A549 (cell line): Measurements from ENCODE around the gene CHSY3. TPM values are rescaled to one million over a fixed set of nuclear protein-coding genes. Genes with fewer than 3 reads are reported as not detected.

Experiments used
- ATAC-seq, 2 experiments: fragments of 200-7000 bp in 1 of 2; fragments of >200 bp in 1 of 2; cut with Nextera tagmentation in 1 of 2; cut with Tn5 transposase in 1 of 2; 3 replicates each; pipeline versions ENCODE4 v1.8.0 to v1.9.1; 2018 to 2020; ENCODE audit warnings: mild to moderate bottlenecking in 1 of 2, moderate library complexity in 1 of 2
- CTCF ChIA-PET: fragments of 300-600 bp; sonication (Branson Sonifier 250); formaldehyde crosslinking; extraction: SDS; loops from one replicate; lab custom pipeline; 2021; ENCODE audit warnings: antibody characterized with exemption, inconsistent platforms; lab: Yijun Ruan, JAX
- POLR2A ChIA-PET: fragments of 350-600 bp; formaldehyde crosslinking; extraction: SDS; loops from one replicate; lab custom pipeline; 2021; ENCODE audit warnings: antibody characterized with exemption, inconsistent platforms; lab: Yijun Ruan, JAX
- DNase-seq, 2 experiments: peaks; one replicate each; pipeline versions ENCODE4 v3.0.0 to v3.0.0-alpha.2; 2011 to 2016; ENCODE audit warnings: low read depth in 1 of 2, low spot score in 1 of 2
- FAIRE-seq: peaks from 2 replicates; lab custom pipeline; 2011; peaks lifted over from hg19 to GRCh38; lab: Jason Lieb, UNC
- H3K27ac ChIP-seq, 2 experiments: fragments of >200 bp; sonication (Bioruptor Twin); formaldehyde crosslinking; 3 replicates each; pipeline ENCODE4 v1.5.1; 2016 to 2017
- H3K4me1 ChIP-seq: fragments of >200 bp; sonication (Bioruptor Twin); formaldehyde crosslinking; 3 replicates; pipeline ENCODE4 v1.6.1; 2016
- H3K4me2 ChIP-seq: fragments of >200 bp; sonication (Bioruptor Twin); formaldehyde crosslinking; 3 replicates; pipeline ENCODE4 v1.6.1; 2016
- H3K4me3 ChIP-seq: fragments of >200 bp; sonication (Bioruptor Twin); formaldehyde crosslinking; 3 replicates; pipeline ENCODE4 v1.5.1; 2016
- H3K9me3 ChIP-seq: fragments of >200 bp; sonication (Bioruptor Twin); formaldehyde crosslinking; 3 replicates; pipeline ENCODE4 v1.6.1; 2016
- CBX2 ChIP-seq: fragments of 200-600 bp; sonication (generic); IDR thresholded peaks from 2 replicates; pipeline ENCODE4 v1.6.1; 2016; ENCODE audit warnings: low read depth, mild to moderate bottlenecking, borderline replicate concordance
- CEBPB ChIP-seq, 2 experiments: fragments of >200 bp in 1 of 2; sonication (Bioruptor Twin) in 1 of 2; formaldehyde crosslinking in 1 of 2; IDR thresholded peaks; 2 replicates each; pipeline ENCODE4 v1.6.1; 2012 to 2016
- CHD4 ChIP-seq: fragments of 200-600 bp; sonication (generic); IDR thresholded peaks from 2 replicates; pipeline ENCODE4 v1.6.1; 2016; ENCODE audit warnings: antibody characterized with exemption, mild to moderate bottlenecking, borderline replicate concordance
- EHF ChIP-seq: fragments of 250-450 bp; sonication (Bioruptor Pico); IDR thresholded peaks from 2 replicates; pipeline ENCODE4 v1.5.0; 2020; ENCODE audit warnings: mild to moderate bottlenecking
- EHMT2 ChIP-seq: fragments of 200-600 bp; sonication (generic); IDR thresholded peaks from 2 replicates; pipeline ENCODE4 v1.6.1; 2016; ENCODE audit warnings: antibody characterized with exemption, low read depth, mild to moderate bottlenecking, moderate library complexity
- ESRRA ChIP-seq: fragments of 150-350 bp; IDR thresholded peaks from 2 replicates; pipeline ENCODE4 v1.6.1; 2014; ENCODE audit warnings: mild to moderate bottlenecking, low read length, borderline replicate concordance
- GATA3 ChIP-seq: IDR thresholded peaks from 2 replicates; pipeline ENCODE4 v1.6.1; 2012; ENCODE audit warnings: borderline replicate concordance
- HOXB13 ChIP-seq: fragments of 250-450 bp; sonication (Bioruptor Pico); IDR thresholded peaks from 2 replicates; pipeline ENCODE4 v1.5.0; 2020; ENCODE audit warnings: low read depth, mild to moderate bottlenecking, moderate library complexity
- JUN ChIP-seq, 2 experiments: fragments of >200 bp; sonication (Bioruptor Twin); formaldehyde crosslinking; IDR thresholded peaks; 2 replicates in 1 of 2; 3 replicates in 1 of 2; pipeline ENCODE4 v1.6.1; 2016 to 2017
- KDM1A ChIP-seq: fragments of 200-600 bp; sonication (generic); IDR thresholded peaks from 2 replicates; pipeline ENCODE4 v1.6.1; 2016; ENCODE audit warnings: low read depth, mild to moderate bottlenecking
- KDM5A ChIP-seq: fragments of 200-600 bp; sonication (generic); IDR thresholded peaks from 2 replicates; pipeline ENCODE4 v1.6.1; 2016; ENCODE audit warnings: antibody characterized with exemption, mild to moderate bottlenecking
- NFE2L2 ChIP-seq: fragments of 150-350 bp; conservative IDR thresholded peaks from 2 replicates; pipeline ENCODE4 v1.6.1; 2014; ENCODE audit warnings: low read length
- POLR2A ChIP-seq: IDR thresholded peaks from 2 replicates; pipeline ENCODE4 v1.6.1; 2012; ENCODE audit warnings: mild to moderate bottlenecking, low read length
- POLR2AphosphoS2 ChIP-seq: conservative IDR thresholded peaks from 2 replicates; pipeline ENCODE4 v1.6.1; 2012; ENCODE audit warnings: low read length, improper control_type of control experiment, inconsistent platforms
- RFX5 ChIP-seq: fragments of 450-650 bp; IDR thresholded peaks from 2 replicates; pipeline ENCODE4 v1.7.1; 2014; ENCODE audit warnings: antibody characterized with exemption, mild to moderate bottlenecking, moderate library complexity
- RNF2 ChIP-seq: fragments of 200-600 bp; sonication (generic); IDR thresholded peaks from 2 replicates; pipeline ENCODE4 v1.6.1; 2016; ENCODE audit warnings: low read depth, mild to moderate bottlenecking, antibody characterized with exemption, moderate library complexity, borderline replicate concordance
- TP53 ChIP-seq: fragments of 250-450 bp; sonication (Bioruptor Pico); IDR thresholded peaks from 2 replicates; pipeline ENCODE4 v1.5.0; 2021; ENCODE audit warnings: mild to moderate bottlenecking, moderate library complexity
- ZC3H11A ChIP-seq: fragments of 450-650 bp; IDR thresholded peaks from 2 replicates; pipeline ENCODE4 v1.6.1; 2014; ENCODE audit warnings: antibody characterized with exemption, mild to moderate bottlenecking
- ZFP36 ChIP-seq: fragments of 450-650 bp; IDR thresholded peaks from 2 replicates; pipeline ENCODE4 v1.6.1; 2014; ENCODE audit warnings: borderline replicate concordance; ENCODE audit not compliant: partially characterized antibody
- WGBS: methylation state at CpG from one replicate; pipeline ENCODE4 v1.1.6; 2017; ENCODE audit errors: missing lambda C conversion rate; 5-methylcytosine and 5-hydroxymethylcytosine counted together
- polyA plus RNA-seq, 4 experiments: library from polyadenylated mRNA; depleted of rRNA in 3 of 4; stranded (reverse); fragments of >200 nt; fragmentation: RNase III in 1 of 4; extraction: RNeasy Plus Mini Kit Qiagen cat#74134 plus additional on column Dnase treatment in 1 of 4; gene quantifications; 2 replicates in 3 of 4; 3 replicates in 1 of 4; pipeline ENCODE4 v1.2.3, GENCODE V29; 2011 to 2017
- TF ChIP-seq, protein P1 (sequence below): fragments of 150-350 bp; IDR thresholded peaks from 2 replicates; pipeline ENCODE4 v1.6.1; 2014; ENCODE audit warnings: low read depth, mild to moderate bottlenecking, low read length
- TF ChIP-seq, protein P2 (sequence below): fragments of 200-600 bp; sonication (generic); IDR thresholded peaks from 2 replicates; pipeline ENCODE4 v1.6.1; 2016; ENCODE audit warnings: antibody characterized with exemption, mild to moderate bottlenecking, moderate library complexity
- TF ChIP-seq, protein P3 (sequence below): fragments of >200 bp; sonication (Bioruptor Twin); formaldehyde crosslinking; IDR thresholded peaks from 3 replicates; pipeline ENCODE4 v1.6.1; 2016
- TF ChIP-seq, protein P4 (sequence below): fragments of >200 bp; sonication (Bioruptor Twin); formaldehyde crosslinking; IDR thresholded peaks from 3 replicates; pipeline ENCODE4 v1.5.1; 2016
- TF ChIP-seq, protein P5 (sequence below): IDR thresholded peaks from 2 replicates; pipeline ENCODE4 v1.6.1; 2012
- TF ChIP-seq, protein P6 (sequence below): fragments of 450-650 bp; IDR thresholded peaks from 2 replicates; pipeline ENCODE4 v1.6.1; 2014; ENCODE audit warnings: antibody characterized with exemption

CHSY3 gene
- polyA plus RNA-seq, 2 of the 4 experiments (the other 2 are of a cell fraction) = 0.06 to 0.12 TPM

GRCh38 chr5:130159968-130160367, 255.7 kb downstream of the CHSY3 start:
- H3K4me1 ChIP-seq = no peaks in the 10 kb centered on the region
- H3K4me3 ChIP-seq = no peak overlapping the region
- 33% methylated on average over 3 of the region's 3 CpGs for WGBS
- no peak for DNase-seq
- H3K9me3 ChIP-seq = no peaks in the 10 kb centered on the region
- POLR2A ChIA-PET = no interaction called here
- TF ChIP-seq TP53 (CRISPR knock-in tag) (no peak), NFE2L2 (no peak), POLR2AphosphoS2 (no peak), CEBPB (IDR thresholded peaks at IDR 0.05) (no peak), EHMT2 (no peak), RFX5 (no peak), ZC3H11A (no peak), CHD4 (no peak), RNF2 (no peak), HOXB13 (CRISPR knock-in tag) (no peak)
- TF ChIP-seq, protein P1, sequence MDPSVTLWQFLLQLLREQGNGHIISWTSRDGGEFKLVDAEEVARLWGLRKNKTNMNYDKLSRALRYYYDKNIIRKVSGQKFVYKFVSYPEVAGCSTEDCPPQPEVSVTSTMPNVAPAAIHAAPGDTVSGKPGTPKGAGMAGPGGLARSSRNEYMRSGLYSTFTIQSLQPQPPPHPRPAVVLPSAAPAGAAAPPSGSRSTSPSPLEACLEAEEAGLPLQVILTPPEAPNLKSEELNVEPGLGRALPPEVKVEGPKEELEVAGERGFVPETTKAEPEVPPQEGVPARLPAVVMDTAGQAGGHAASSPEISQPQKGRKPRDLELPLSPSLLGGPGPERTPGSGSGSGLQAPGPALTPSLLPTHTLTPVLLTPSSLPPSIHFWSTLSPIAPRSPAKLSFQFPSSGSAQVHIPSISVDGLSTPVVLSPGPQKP = no peak
- TF ChIP-seq, protein P2, sequence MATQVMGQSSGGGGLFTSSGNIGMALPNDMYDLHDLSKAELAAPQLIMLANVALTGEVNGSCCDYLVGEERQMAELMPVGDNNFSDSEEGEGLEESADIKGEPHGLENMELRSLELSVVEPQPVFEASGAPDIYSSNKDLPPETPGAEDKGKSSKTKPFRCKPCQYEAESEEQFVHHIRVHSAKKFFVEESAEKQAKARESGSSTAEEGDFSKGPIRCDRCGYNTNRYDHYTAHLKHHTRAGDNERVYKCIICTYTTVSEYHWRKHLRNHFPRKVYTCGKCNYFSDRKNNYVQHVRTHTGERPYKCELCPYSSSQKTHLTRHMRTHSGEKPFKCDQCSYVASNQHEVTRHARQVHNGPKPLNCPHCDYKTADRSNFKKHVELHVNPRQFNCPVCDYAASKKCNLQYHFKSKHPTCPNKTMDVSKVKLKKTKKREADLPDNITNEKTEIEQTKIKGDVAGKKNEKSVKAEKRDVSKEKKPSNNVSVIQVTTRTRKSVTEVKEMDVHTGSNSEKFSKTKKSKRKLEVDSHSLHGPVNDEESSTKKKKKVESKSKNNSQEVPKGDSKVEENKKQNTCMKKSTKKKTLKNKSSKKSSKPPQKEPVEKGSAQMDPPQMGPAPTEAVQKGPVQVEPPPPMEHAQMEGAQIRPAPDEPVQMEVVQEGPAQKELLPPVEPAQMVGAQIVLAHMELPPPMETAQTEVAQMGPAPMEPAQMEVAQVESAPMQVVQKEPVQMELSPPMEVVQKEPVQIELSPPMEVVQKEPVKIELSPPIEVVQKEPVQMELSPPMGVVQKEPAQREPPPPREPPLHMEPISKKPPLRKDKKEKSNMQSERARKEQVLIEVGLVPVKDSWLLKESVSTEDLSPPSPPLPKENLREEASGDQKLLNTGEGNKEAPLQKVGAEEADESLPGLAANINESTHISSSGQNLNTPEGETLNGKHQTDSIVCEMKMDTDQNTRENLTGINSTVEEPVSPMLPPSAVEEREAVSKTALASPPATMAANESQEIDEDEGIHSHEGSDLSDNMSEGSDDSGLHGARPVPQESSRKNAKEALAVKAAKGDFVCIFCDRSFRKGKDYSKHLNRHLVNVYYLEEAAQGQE = no peak
- no peak overlapping the region for H3K4me2 ChIP-seq
- CTCF ChIA-PET = no interaction called here
- ATAC-seq = no peak
- no peak overlapping the region for H3K27ac ChIP-seq
- FAIRE-seq = no peak

- WGBS = 23% methylated on average over 3 of the region's 3 CpGs
- POLR2A ChIA-PET = no interaction called here
- CTCF ChIA-PET = no interaction called here
- no peak overlapping the region for H3K4me3 ChIP-seq
- no peak for ATAC-seq
- DNase-seq = peak in 1 of 2 experiments; percentile 10
- TF ChIP-seq EHF (CRISPR knock-in tag) = no peak
- no peak for TF ChIP-seq CBX2
- no peak for TF ChIP-seq KDM1A
- TF ChIP-seq JUN (IDR thresholded peaks at IDR 0.05) = no peak
- TF ChIP-seq ZC3H11A = no peak
- no peak for TF ChIP-seq ESRRA
- TF ChIP-seq ZFP36 = no peak
- no peak for FAIRE-seq
- H3K27ac ChIP-seq = no peak overlapping the region
- no peaks in the 10 kb centered on the region for H3K9me3 ChIP-seq
- no peaks in the 10 kb centered on the region for H3K4me1 ChIP-seq
- no peak overlapping the region for H3K4me2 ChIP-seq
These were observed 260.7 kb downstream of the CHSY3 start for GRCh38 chr5:130164966-130165365.

DNA sequence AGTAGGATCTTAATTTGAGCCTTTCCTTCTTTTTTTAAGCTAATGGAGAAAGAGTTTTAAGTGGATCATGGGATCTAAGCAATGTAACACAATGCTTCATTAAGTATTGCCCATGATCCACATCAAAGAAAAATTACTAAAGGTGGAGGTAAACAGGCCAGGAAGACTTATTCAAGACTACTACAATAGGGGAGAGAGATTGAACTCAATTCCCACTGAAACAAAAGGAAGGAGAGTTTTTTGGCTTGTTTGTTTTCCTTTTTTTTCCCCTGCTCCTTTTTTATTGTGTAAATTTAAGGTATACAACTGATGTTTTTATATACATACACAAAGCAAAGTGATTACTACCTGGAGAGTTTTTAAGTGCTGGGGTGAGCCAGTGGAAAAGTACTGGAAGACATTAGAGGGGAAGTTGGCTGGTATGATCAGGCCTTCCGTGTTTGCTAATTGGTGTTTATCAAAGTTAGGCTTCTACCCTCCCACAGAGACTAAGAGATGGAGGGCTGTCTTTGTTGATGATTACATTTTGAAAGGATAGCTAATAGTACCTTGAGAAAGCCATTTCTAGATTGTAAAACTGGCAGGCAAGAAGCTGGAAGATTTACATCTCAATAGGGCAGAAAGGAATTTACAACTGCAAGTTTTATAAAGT, 262.7 kb downstream of the CHSY3 start:
- Histone ChIP-seq H3K4me3 (no peak overlapping the region), H3K9me3 (no peaks in the 10 kb centered on the region), H3K4me1 (no peaks in the 10 kb centered on the region), H3K27ac (no peak overlapping the region), H3K4me2 (no peak overlapping the region)
- ChIA-PET CTCF (no interaction called here), POLR2A (no interaction called here)
- 16% methylated on average over 1 of the region's 1 CpG for WGBS
- DNase-seq (no peak), FAIRE-seq (no peak), ATAC-seq (no peak)
- no peak for TF ChIP-seq EHMT2
- no peak for TF ChIP-seq KDM5A
- no peak for TF ChIP-seq CBX2
- TF ChIP-seq, protein P3, sequence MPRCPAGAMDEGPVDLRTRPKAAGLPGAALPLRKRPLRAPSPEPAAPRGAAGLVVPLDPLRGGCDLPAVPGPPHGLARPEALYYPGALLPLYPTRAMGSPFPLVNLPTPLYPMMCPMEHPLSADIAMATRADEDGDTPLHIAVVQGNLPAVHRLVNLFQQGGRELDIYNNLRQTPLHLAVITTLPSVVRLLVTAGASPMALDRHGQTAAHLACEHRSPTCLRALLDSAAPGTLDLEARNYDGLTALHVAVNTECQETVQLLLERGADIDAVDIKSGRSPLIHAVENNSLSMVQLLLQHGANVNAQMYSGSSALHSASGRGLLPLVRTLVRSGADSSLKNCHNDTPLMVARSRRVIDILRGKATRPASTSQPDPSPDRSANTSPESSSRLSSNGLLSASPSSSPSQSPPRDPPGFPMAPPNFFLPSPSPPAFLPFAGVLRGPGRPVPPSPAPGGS = no peak
- no peak for TF ChIP-seq GATA3
- TF ChIP-seq, protein P4, sequence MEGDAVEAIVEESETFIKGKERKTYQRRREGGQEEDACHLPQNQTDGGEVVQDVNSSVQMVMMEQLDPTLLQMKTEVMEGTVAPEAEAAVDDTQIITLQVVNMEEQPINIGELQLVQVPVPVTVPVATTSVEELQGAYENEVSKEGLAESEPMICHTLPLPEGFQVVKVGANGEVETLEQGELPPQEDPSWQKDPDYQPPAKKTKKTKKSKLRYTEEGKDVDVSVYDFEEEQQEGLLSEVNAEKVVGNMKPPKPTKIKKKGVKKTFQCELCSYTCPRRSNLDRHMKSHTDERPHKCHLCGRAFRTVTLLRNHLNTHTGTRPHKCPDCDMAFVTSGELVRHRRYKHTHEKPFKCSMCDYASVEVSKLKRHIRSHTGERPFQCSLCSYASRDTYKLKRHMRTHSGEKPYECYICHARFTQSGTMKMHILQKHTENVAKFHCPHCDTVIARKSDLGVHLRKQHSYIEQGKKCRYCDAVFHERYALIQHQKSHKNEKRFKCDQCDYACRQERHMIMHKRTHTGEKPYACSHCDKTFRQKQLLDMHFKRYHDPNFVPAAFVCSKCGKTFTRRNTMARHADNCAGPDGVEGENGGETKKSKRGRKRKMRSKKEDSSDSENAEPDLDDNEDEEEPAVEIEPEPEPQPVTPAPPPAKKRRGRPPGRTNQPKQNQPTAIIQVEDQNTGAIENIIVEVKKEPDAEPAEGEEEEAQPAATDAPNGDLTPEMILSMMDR = no peak
- TF ChIP-seq, protein P5, sequence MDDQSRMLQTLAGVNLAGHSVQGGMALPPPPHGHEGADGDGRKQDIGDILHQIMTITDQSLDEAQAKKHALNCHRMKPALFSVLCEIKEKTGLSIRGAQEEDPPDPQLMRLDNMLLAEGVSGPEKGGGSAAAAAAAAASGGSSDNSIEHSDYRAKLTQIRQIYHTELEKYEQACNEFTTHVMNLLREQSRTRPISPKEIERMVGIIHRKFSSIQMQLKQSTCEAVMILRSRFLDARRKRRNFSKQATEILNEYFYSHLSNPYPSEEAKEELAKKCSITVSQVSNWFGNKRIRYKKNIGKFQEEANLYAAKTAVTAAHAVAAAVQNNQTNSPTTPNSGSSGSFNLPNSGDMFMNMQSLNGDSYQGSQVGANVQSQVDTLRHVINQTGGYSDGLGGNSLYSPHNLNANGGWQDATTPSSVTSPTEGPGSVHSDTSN = no peak
- TF ChIP-seq, protein P6, sequence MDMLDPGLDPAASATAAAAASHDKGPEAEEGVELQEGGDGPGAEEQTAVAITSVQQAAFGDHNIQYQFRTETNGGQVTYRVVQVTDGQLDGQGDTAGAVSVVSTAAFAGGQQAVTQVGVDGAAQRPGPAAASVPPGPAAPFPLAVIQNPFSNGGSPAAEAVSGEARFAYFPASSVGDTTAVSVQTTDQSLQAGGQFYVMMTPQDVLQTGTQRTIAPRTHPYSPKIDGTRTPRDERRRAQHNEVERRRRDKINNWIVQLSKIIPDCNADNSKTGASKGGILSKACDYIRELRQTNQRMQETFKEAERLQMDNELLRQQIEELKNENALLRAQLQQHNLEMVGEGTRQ = no peak
- no peak for TF ChIP-seq POLR2A
